BJ (cell line): ENCODE results near the gene DUSP6. TPM values are rescaled to one million over a fixed set of nuclear protein-coding genes. Genes with fewer than 3 reads are reported as not detected.

Source experiments
- CTCF ChIA-PET: fragments of 350-600 bp; formaldehyde crosslinking; extraction: SDS; loops from one replicate; lab custom pipeline; 2021; ENCODE audit warnings: antibody characterized with exemption, inconsistent platforms; lab: Yijun Ruan, JAX
- POLR2A ChIA-PET: fragments of 300-600 bp; sonication (Branson Sonifier 250); formaldehyde crosslinking; extraction: SDS; loops from one replicate; lab custom pipeline; 2021; ENCODE audit warnings: antibody characterized with exemption; lab: Charles Lee
- DNase-seq: peaks from one replicate; pipeline ENCODE4 v3.0.0-alpha.2; 2011; ENCODE audit warnings: low read depth
- H3K27me3 ChIP-seq: 2 replicates; pipeline ENCODE4 v1.6.0; 2011; ENCODE audit warnings: low read length; ENCODE audit not compliant: control insufficient read depth, insufficient read depth
- H3K36me3 ChIP-seq: 2 replicates; pipeline ENCODE4 v1.5.1; 2011; ENCODE audit warnings: low read length; ENCODE audit not compliant: control insufficient read depth, insufficient read depth
- H3K4me3 ChIP-seq: 2 replicates; pipeline ENCODE4 v1.5.1; 2011; ENCODE audit warnings: low read depth, mild to moderate bottlenecking, control low read depth, low read length
- CTCF ChIP-seq: IDR thresholded peaks from 2 replicates; pipeline ENCODE4 v1.5.1; 2011; ENCODE audit warnings: low read depth, mild to moderate bottlenecking, control low read depth, inconsistent platforms, low read length, moderate library complexity; ENCODE audit not compliant: insufficient read depth
- polyA plus RNA-seq: library from polyadenylated mRNA; depleted of rRNA; stranded (reverse); fragments of >200 nt; gene quantifications from 2 replicates; pipeline ENCODE4 v1.2.3, GENCODE V29; 2011

Gene DUSP6
- polyA plus RNA-seq, 1 experiment = 26.6 TPM

- H3K27me3 ChIP-seq = no peaks in the 10 kb centered on the region
- no peak for TF ChIP-seq CTCF
- H3K36me3 ChIP-seq = no peaks in the 10 kb centered on the region
- DNase-seq = no peak
- no peak overlapping the region for H3K4me3 ChIP-seq
- ChIA-PET POLR2A (no interaction called here), CTCF (no interaction called here)
These were observed 3.9 kb upstream of the DUSP6 start for GRCh38 chr12:89356069-89356665.

DNA sequence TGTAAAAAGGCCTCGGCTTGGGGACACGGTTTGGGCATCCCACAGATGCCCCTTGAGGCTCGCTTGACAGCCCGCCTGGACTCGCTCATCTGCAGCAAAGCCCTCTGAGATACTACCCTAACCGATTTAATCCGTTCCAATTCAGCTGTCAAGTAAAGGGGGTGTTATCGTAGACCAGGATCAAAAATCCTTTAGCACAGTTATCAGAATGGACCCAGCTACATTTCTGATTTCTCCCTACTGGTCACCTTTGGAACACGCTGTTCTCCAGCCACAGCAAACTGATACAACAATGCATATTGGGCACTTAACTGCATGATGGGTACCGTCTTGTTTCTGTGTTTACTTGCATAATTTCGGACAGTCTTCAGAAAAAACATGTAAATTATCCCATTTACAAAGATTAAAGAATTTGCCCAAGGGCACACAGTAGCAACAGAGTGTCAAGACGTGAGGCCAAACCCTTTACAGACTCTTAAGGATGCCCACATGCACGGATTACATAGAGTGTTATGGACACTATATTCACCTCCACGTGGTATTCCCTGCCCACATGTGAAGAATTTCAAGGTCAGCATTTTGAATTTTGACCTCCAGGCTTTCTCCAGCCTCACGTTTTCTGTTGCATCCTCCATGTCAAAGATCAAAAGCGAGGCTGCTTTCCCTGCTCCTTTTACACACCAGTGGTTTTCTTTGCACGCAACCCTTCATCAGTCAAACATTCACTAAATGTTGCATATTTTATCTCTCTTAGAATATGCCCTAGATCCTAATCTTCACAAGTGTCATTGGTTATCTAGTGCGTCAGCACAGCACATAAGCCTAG is 3.2 kb upstream of the DUSP6 start:
- ChIA-PET POLR2A (no interaction called here), CTCF (interaction anchor here (1.4 to 1.5 kb wide), 3 partner anchors 9 to 309 kb away, joined by 3 to 6 read pairs (median 3); no protein-coding TSS in a partner anchor)
- no peaks in the 10 kb centered on the region for H3K36me3 ChIP-seq
- H3K27me3 ChIP-seq = no peaks in the 10 kb centered on the region
- DNase-seq = no peak
- TF ChIP-seq CTCF = 0 out of 2 replicates have a peak, but pooled peaks have one; percentile 18
- peak overlapping the region; percentile 63 for H3K4me3 ChIP-seq

DNA sequence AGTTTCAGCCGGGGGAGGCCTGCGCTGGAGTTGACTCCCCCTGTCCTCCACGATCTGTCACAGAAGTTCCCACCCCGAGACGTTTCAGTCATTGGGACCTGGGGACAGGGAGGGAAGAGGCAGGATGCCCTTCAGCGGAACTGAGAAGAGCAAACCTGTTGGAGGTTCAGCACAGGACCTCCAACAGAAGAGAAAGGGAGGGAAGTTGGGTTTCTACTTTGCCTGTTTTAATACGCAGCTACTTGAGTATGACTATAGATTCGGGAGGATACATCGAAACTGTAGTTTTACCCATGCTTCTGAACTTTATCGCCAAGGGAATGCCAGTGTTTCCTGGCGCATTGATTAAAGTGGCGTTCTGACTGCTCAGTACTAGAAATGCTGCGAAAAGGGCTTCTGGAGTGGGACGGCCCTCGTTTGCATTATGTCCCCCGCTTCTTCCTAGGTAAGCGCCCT is 2.3 kb upstream of the DUSP6 start:
- Histone ChIP-seq H3K27me3 (no peaks in the 10 kb centered on the region), H3K4me3 (peak overlapping the region; percentile 63), H3K36me3 (no peaks in the 10 kb centered on the region)
- ChIA-PET CTCF (interaction anchor here (0.7 to 3.0 kb wide), 7 partner anchors 9 to 336 kb away, joined by 3 to 11 read pairs (median 3); no protein-coding TSS in a partner anchor), POLR2A (interaction anchor here (0.6 kb wide), 2 partner anchors 58 to 96 kb away, joined by 6 to 7 read pairs; no protein-coding TSS in a partner anchor)
- TF ChIP-seq CTCF = no peak
- DNase-seq = no peak

DNA sequence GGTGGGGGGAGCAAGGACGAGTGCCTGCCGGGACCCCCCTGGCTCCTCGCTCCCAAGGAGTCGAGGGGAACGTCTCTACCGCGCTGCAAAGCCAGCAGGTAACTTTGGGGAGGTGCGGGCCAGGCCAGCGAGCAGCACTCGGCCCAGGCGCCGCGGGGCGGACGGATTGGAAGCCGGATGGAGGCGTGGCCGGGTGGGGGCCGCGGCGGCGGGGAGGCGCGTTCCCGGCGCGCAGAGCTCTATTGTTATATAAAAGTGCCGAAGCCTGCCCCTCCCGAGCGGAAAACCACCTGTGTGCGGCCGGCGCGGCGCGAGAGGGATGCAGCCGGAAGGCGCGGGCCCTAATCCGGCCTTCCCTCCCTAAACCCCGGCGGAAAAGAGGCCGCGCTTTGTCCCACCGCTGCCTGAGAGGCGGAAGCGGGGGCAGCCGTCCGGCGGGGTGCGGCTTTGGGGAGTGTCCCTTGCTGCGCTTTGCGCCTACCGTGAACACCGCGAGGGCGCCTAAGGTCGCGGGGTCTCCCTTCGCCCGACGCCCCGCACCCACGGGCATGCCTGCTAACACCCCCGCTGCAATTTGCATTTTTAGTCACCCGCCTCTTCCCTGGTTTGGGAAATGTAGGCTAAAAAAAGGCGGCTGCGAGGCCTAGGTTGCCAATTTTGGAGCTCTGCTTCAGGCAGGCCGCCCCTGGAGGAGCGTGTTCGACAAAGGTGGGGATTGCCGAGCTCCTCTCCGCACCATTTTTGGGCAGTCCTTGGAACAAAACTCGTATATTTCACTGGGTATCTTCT is 1.7 kb upstream of the DUSP6 start:
- CTCF ChIA-PET = interaction anchor here (0.7 to 3.0 kb wide), 10 partner anchors 10 to 335 kb away, joined by 3 to 16 read pairs (median 8); no protein-coding TSS in a partner anchor
- Histone ChIP-seq H3K27me3 (no peaks in the 10 kb centered on the region), H3K36me3 (peaks cover 2% of the 10 kb centered on the region; the same call in 1 of the 2 replicates), H3K4me3 (peak overlapping the region; percentile 63)
- no peak for TF ChIP-seq CTCF
- POLR2A ChIA-PET = interaction anchor here (0.6 kb wide), 2 partner anchors 58 to 97 kb away, joined by 6 to 7 read pairs; no protein-coding TSS in a partner anchor
- DNase-seq = no peak
